Keratinocyte (primary cell): ENCODE results near the gene SLC4A5.

Experiments used
- CTCF ChIP-seq, 3 experiments: IDR thresholded peaks in 1 of 3; conservative IDR thresholded peaks in 1 of 3; optimal IDR thresholded peaks in 1 of 3; 2 replicates in 2 of 3; 3 replicates in 1 of 3; pipeline versions ENCODE3 to v1.5.1; 2011; ENCODE audit warnings: low read length in 3 of 3, mild to moderate bottlenecking in 3 of 3, moderate library complexity in 2 of 3, control low read depth in 1 of 3, inconsistent platforms in 1 of 3; ENCODE audit not compliant: insufficient read depth in 2 of 3; ENCODE audit errors: extremely low read depth in 1 of 3
- EZH2 ChIP-seq: IDR thresholded peaks from one replicate; pipeline ENCODE4 v1.6.1; 2012; ENCODE audit warnings: inconsistent platforms, mild to moderate bottlenecking, low read length, moderate library complexity

DNA sequence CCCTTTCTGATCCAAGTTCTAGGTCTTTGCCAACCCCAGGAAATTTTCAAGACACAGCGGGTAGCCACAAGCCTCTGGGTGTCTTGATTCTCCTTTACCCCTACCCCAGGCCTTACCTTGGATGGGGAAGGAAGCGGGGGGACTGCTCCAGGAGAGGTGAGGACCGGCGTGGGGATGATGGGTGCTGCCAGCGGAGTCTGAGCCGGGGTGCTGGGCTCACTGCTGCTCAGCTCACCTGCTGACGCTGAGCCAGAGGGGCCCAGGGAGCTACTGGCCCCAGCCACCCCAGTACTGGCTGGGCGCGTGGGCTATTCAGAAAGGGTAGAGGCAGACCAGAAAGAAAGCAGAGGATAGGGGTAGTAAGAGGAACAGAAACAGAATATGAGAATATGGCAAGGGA lies 28.2 kb upstream of the SLC4A5 start:
- TF ChIP-seq CTCF (optimal IDR thresholded peaks at IDR 0.05 in 1 of 3, IDR thresholded peaks at IDR 0.05 in 1 of 3, conservative IDR thresholded peaks at IDR 0.05 in 1 of 3; ENCODE audit: extremely low read depth in 1 of 3, insufficient read depth in 2 of 3, low read length in 3 of 3) (no peak), EZH2 (no peak)
